Astrocyte (in vitro differentiated cells and primary cell): ENCODE measurements around the gene C11orf54. TPM values are rescaled to one million over a fixed set of nuclear protein-coding genes. Genes with fewer than 3 reads are reported as not detected.

Experiments
- DNase-seq: peaks from one replicate; pipeline ENCODE4 v3.0.0-alpha.2; 2010; ENCODE audit warnings: low read depth
- FAIRE-seq: peaks from 2 replicates; lab custom pipeline; 2011; peaks lifted over from hg19 to GRCh38; lab: Jason Lieb, UNC
- H2AFZ ChIP-seq: 2 replicates; pipeline ENCODE4 v1.6.0; 2012; ENCODE audit warnings: low read depth, low read length, inconsistent platforms
- H3K27ac ChIP-seq: 2 replicates; pipeline ENCODE4 v1.5.1; 2011; ENCODE audit warnings: low read depth, low read length, inconsistent platforms
- H3K27me3 ChIP-seq: 2 replicates; pipeline ENCODE4 v1.6.0; 2011; ENCODE audit warnings: low read length, inconsistent platforms; ENCODE audit not compliant: insufficient read depth
- H3K36me3 ChIP-seq: 2 replicates; pipeline ENCODE4 v1.5.1; 2011; ENCODE audit warnings: low read length, inconsistent platforms; ENCODE audit not compliant: insufficient read depth
- H3K4me1 ChIP-seq: 2 replicates; pipeline ENCODE4 v1.5.1; 2011; ENCODE audit warnings: low read length, inconsistent platforms; ENCODE audit not compliant: insufficient read depth
- H3K4me2 ChIP-seq: 2 replicates; pipeline ENCODE4 v1.6.0; 2012; ENCODE audit warnings: low read length, inconsistent platforms
- H3K4me3 ChIP-seq: 2 replicates; pipeline ENCODE4 v1.5.1; 2011; ENCODE audit warnings: low read depth, mild to moderate bottlenecking, low read length, inconsistent platforms; ENCODE audit not compliant: insufficient read depth
- H3K79me2 ChIP-seq: 2 replicates; pipeline ENCODE4 v1.6.0; 2012; ENCODE audit warnings: mild to moderate bottlenecking, low read length, inconsistent platforms; ENCODE audit not compliant: insufficient read depth
- H3K9ac ChIP-seq: 2 replicates; pipeline ENCODE4 v1.6.0; 2012; ENCODE audit warnings: mild to moderate bottlenecking, low read length, inconsistent platforms
- H3K9me3 ChIP-seq: 2 replicates; pipeline ENCODE4 v1.5.1; 2012; ENCODE audit warnings: low read depth, mild to moderate bottlenecking, low read length, inconsistent platforms; ENCODE audit not compliant: insufficient read depth
- H4K20me1 ChIP-seq: 2 replicates; pipeline ENCODE4 v1.6.0; 2012; ENCODE audit warnings: low read length, inconsistent platforms; ENCODE audit not compliant: insufficient read depth
- H3K27ac Mint-ChIP-seq: one replicate; pipeline ENCODE4 v1.8.0; 2021; ENCODE audit warnings: mild to moderate bottlenecking, mixed read lengths; ENCODE audit not compliant: unreplicated experiment
- H3K27me3 Mint-ChIP-seq: one replicate; pipeline ENCODE4 v1.8.0; 2021; ENCODE audit warnings: low read depth, mixed read lengths; ENCODE audit not compliant: unreplicated experiment
- H3K36me3 Mint-ChIP-seq: one replicate; pipeline ENCODE4 v1.8.0; 2021; ENCODE audit warnings: low read depth, mixed read lengths; ENCODE audit not compliant: unreplicated experiment
- H3K4me1 Mint-ChIP-seq: one replicate; pipeline ENCODE4 v1.8.0; 2021; ENCODE audit warnings: low read depth, mixed read lengths; ENCODE audit not compliant: unreplicated experiment
- H3K4me3 Mint-ChIP-seq: one replicate; pipeline ENCODE4 v1.8.0; 2021; ENCODE audit warnings: mild to moderate bottlenecking, moderate library complexity, mixed read lengths; ENCODE audit not compliant: unreplicated experiment
- H3K9me3 Mint-ChIP-seq: one replicate; pipeline ENCODE4 v1.8.0; 2021; ENCODE audit warnings: mild to moderate bottlenecking, mixed read lengths; ENCODE audit not compliant: unreplicated experiment
- CTCF ChIP-seq: IDR thresholded peaks from 2 replicates; pipeline ENCODE4 v1.5.1; 2011; ENCODE audit warnings: low read depth, mild to moderate bottlenecking, inconsistent platforms, low read length, moderate library complexity; ENCODE audit not compliant: insufficient read depth
- EZH2 ChIP-seq: IDR thresholded peaks from 2 replicates; pipeline ENCODE4 v1.6.1; 2012; ENCODE audit warnings: mild to moderate bottlenecking, low read length, inconsistent platforms; ENCODE audit not compliant: insufficient read depth
- total RNA-seq: library from RNA; stranded (reverse); gene quantifications from 2 replicates; pipeline ENCODE4 v1.2.1, GENCODE V29; 2021

Gene C11orf54
- total RNA-seq, 1 donor from 2014 or later = 14.8 TPM

- Histone ChIP-seq H3K4me2 (no peak overlapping the region), H3K79me2 (peaks cover 2% of the 10 kb centered on the region), H2AFZ (no peak overlapping the region), H3K27ac (no peak overlapping the region), H3K4me1 (peaks cover 4% of the 10 kb centered on the region), H3K4me3 (no peak overlapping the region), H3K36me3 (peaks cover 14% of the 10 kb centered on the region), H3K27me3 (no peaks in the 10 kb centered on the region), H3K9ac (no peak overlapping the region), H4K20me1 (no peaks in the 10 kb centered on the region), H3K9me3 (no peaks in the 10 kb centered on the region)
- TF ChIP-seq CTCF (no peak), EZH2 (no peak)
- Mint-ChIP-seq H3K27me3 (no peaks in the 10 kb centered on the region), H3K36me3 (peaks cover 9% of the 10 kb centered on the region), H3K27ac (no peak overlapping the region), H3K4me3 (no peak overlapping the region), H3K4me1 (peaks cover 13% of the 10 kb centered on the region), H3K9me3 (no peaks in the 10 kb centered on the region)
- DNase-seq = no peak
- FAIRE-seq = no peak
Measured at GRCh38 chr11:93719310-93719709, 22.2 kb upstream of the C11orf54 start.

DNA sequence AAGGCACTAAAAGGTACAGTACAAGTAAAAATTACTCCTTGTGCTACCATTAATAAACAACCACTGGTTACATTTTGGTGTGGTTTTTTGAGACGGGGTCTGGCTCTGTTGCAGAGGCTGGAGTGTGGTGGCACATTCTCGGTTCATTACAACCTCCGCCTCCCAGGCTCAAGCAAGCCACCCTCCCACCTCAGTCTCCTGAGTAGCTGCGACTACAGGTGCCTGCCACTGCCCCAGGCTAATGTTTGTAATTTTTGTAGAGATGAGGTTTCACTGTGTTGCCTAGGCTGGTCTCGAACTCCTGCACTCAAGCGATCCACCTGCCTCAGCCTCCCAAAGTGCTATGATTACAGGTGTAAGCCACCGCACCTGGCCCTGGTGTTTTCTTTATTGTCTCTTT is 20.9 kb upstream of the C11orf54 start:
- Histone ChIP-seq H3K9me3 (no peaks in the 10 kb centered on the region), H3K27me3 (no peaks in the 10 kb centered on the region), H4K20me1 (no peaks in the 10 kb centered on the region), H3K36me3 (peaks cover 17% of the 10 kb centered on the region), H3K4me1 (peaks cover 4% of the 10 kb centered on the region), H2AFZ (no peak overlapping the region), H3K4me3 (no peak overlapping the region), H3K4me2 (no peak overlapping the region), H3K27ac (no peak overlapping the region), H3K9ac (no peak overlapping the region), H3K79me2 (no peaks in the 10 kb centered on the region)
- no peaks in the 10 kb centered on the region for H3K27me3 Mint-ChIP-seq
- DNase-seq (no peak), FAIRE-seq (no peak)
- H3K9me3 Mint-ChIP-seq = no peaks in the 10 kb centered on the region
- no peak overlapping the region for H3K27ac Mint-ChIP-seq
- H3K36me3 Mint-ChIP-seq = peaks cover 9% of the 10 kb centered on the region
- no peak overlapping the region for H3K4me3 Mint-ChIP-seq
- H3K4me1 Mint-ChIP-seq = peaks cover 11% of the 10 kb centered on the region
- TF ChIP-seq EZH2 = no peak

GRCh38 chr11:93724089-93724488 is 17.4 kb upstream of the C11orf54 start:
- H3K9me3 ChIP-seq = no peaks in the 10 kb centered on the region
- H3K4me3 Mint-ChIP-seq = no peak overlapping the region
- peaks cover 3% of the 10 kb centered on the region for H3K4me1 Mint-ChIP-seq
- H3K79me2 ChIP-seq = no peaks in the 10 kb centered on the region
- no peak for DNase-seq
- H3K9me3 Mint-ChIP-seq = no peaks in the 10 kb centered on the region
- H3K27ac Mint-ChIP-seq = no peak overlapping the region
- no peaks in the 10 kb centered on the region for H3K27me3 ChIP-seq
- H3K36me3 ChIP-seq = peaks cover 36% of the 10 kb centered on the region
- no peaks in the 10 kb centered on the region for H3K27me3 Mint-ChIP-seq
- no peak overlapping the region for H3K27ac ChIP-seq
- H4K20me1 ChIP-seq = peaks cover 5% of the 10 kb centered on the region
- peaks cover 4% of the 10 kb centered on the region for H3K36me3 Mint-ChIP-seq
- H3K9ac ChIP-seq = no peak overlapping the region
- no peak for FAIRE-seq
- no peak overlapping the region for H3K4me2 ChIP-seq
- TF ChIP-seq EZH2 (no peak), CTCF (no peak)
- no peak overlapping the region for H3K4me3 ChIP-seq
- no peaks in the 10 kb centered on the region for H3K4me1 ChIP-seq
- H2AFZ ChIP-seq = no peak overlapping the region
